Left colon (tissue), 2 donors: ENCODE results near the gene MLLT10. TPM values are rescaled to one million over a fixed set of nuclear protein-coding genes. Genes with fewer than 3 reads are reported as not detected.

Source experiments
- ATAC-seq: fragments of 200-7000 bp; cut with Tn5 transposase; one replicate; pipeline ENCODE4 v1.9.1; 2020; ENCODE audit warnings: mild to moderate bottlenecking, moderate library complexity
- DNase-seq, 2 donors: peaks; one replicate each; pipeline ENCODE4 v3.0.0-alpha.2; 2020
- intact Hi-C, 2 donors: fragments of 100-400 bp; cut with DNase I in 1 of 2; cut with micrococcal nuclease in 1 of 2; formaldehyde crosslinking; loops; one replicate each; pipeline versions ENCODE4 v1.11.2 to v1.14.0; 2022; cut with DNase I, micrococcal nuclease
- total RNA-seq, 2 donors: library from RNA; stranded (reverse); fragmentation: NEBNext Ultra II Directional; extraction: Animal tissue kit (Norgen Biotek cat#: 25700); gene quantifications; one replicate each; pipeline ENCODE4 v1.2.1, GENCODE V29; 2021
- donor health status: DM: no; HTN: no; CAD: no.
- donor health status: DM: yes; HTN: yes; CAD: no.

MLLT10 gene
- total RNA-seq, 2 donors from 2014 or later = 23.8 to 31.5 TPM

DNA sequence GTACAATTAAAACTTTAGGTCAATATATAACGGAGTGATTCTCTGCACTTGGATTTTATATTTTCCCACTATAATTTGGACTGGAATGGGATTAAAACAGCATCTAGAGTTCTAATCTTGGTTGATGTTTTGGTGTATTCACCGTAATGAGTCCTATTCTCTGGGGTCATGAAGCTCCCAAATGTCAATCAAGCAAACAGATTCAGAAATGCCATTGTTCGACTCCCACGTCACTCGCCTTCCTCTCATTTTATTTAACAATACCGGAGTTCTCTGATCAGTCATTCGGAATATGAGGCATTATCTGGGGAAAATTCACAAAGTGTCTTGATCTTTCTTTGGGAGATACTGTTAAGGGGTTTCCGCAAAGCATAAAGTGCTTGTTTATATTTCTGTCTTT, 35.0 kb upstream of the MLLT10 start:
- ATAC-seq (no peak), DNase-seq (no peak)
- intact Hi-C loops = loop anchor here in 1 of 2 donors (5.0 to 10.0 kb wide), 3 partner anchors 228 to 1486 kb away; no protein-coding TSS in a partner anchor

DNA sequence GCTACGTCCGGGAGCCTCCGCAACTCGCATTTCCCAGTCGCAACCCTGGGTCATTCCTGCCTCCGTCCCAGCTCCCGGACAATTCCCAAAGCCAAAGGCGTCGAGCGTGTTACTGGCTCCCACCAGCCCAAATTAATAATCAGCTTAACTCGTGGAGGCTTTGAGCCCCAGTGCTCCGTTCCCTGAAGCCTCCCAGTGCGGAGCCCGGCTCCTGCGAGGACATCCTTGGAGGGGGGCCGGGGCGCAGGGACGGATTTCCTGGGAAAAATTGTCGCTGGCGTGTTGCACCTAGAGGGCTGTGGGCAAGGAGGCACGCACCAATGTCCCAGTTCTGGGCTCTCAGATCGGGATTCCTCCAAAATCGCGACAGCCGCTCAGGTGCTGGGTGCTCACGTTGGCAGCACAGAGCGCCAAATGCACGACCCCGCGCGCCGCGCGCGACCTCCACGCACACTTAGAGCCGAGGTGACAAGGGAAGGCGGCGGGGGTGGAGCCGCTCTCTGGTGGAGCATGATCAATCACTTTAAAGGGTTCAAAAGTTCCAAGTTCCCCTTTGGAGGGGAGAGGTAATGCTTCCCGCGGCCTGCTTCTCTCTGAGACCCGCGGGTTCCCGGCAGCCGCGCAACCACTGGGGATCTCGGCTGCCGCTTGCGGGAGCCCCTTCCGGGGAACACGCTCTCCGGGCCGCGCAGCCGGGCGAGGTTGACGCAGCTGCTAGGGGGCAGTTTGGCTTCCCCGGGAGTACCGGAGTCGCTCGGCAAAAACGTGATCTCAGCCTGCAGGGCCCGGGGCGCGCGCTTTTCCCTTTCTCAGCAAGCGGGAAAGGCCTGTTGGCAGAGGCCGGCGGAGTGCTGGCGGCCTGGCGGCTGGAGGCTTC, 34.1 kb upstream of the MLLT10 start:
- ATAC-seq (no peak), DNase-seq (no peak)

DNA sequence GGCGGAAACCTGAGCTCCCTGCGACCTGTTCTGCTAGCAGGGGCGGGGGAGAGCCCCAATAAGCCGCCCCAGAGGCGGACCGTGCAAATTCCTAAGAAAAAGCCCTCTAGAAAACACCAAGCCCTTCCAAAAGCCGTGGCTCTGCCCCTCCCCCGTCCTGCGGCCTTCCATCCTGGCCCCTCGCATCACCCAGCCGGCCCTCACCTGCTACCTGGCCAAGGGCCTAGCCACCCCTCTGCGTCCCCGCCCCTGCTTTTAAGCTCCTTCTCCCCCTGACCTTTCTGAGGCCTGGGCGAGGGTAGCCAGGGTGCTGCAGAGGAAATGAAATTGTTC, 33.5 kb upstream of the MLLT10 start:
- intact Hi-C loops = no loop called here
- ATAC-seq = no peak

More for the DNA sequence above, 34.1 kb upstream of the MLLT10 start:
- intact Hi-C loops = loop anchor here in 1 of 2 donors (5.0 to 10.0 kb wide), 3 partner anchors 227 to 1485 kb away; no protein-coding TSS in a partner anchor

DNA sequence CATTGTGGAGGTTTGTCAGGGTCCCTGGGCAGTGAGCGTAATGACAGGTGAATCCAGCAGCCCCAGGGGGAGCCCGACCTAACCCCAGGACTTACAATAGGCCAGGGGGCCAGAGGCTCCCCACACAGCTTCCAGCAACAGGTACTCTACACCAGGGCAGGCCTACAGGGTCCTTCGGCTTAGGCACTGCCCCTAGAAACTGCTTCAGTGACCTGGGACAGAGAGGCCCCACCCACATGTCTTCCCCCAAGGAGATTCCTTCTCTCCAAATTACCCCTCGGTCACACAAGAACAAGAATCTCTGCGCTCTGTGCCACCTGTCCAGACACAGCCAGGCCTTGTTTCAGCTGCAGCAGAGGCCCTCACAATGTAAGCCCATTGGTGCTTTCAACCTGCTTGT, 32.9 kb upstream of the MLLT10 start:
- ATAC-seq (no peak), DNase-seq (no peak)
- intact Hi-C loops = no loop called here

More for the DNA sequence above, 33.5 kb upstream of the MLLT10 start:
- DNase-seq = no peak

DNA sequence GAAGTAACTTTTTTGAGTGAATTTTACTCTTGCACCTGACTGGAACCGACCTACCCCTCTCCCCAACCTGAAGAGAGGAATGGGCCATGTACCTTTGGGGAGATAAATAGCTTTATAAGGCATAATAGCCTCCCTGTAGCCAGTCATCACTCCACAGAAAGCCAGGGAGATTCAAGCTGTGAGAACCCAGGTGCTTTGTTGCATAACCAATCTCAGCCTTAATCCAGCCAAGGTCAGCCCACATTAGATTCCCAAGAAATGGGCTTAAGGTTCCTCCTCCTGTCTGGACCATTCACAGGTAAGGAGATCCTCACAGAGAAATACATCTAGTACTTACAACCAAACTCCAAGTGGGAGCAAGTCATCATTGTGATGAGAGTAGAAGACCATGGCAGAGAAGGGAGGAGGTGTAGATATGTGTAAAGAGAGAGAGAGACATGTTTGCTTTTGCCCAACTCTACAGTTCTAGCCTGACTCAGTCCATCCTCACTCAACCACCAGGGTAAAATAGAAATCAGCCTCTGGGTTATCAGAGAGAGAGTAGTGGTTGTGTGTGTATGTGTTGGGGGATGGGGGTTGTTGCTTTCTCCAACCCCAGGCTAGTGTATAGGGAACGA, 32.2 kb upstream of the MLLT10 start:
- intact Hi-C loops = no loop called here
- ATAC-seq (no peak), DNase-seq (no peak)

DNA sequence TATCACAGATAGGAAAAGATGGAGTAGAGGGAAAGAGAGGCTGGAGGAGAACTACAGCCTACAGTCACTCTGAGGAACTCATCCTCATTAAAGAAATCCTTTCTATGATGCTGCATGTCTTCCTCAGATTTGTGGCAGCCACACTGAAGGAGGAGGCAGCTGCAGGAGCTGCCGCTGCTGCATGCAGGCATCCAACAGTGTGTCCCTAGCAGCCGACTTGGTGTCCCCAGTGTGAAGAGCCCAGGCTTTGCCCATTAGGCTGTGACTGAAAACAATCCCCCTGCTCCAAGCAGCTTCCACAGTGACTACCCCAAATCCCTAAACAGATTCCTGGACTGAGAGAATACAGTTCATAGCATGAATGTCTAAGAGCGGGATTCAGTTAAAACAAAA, 31.7 kb upstream of the MLLT10 start:
- DNase-seq (no peak), ATAC-seq (no peak)
- intact Hi-C loops = no loop called here

DNA sequence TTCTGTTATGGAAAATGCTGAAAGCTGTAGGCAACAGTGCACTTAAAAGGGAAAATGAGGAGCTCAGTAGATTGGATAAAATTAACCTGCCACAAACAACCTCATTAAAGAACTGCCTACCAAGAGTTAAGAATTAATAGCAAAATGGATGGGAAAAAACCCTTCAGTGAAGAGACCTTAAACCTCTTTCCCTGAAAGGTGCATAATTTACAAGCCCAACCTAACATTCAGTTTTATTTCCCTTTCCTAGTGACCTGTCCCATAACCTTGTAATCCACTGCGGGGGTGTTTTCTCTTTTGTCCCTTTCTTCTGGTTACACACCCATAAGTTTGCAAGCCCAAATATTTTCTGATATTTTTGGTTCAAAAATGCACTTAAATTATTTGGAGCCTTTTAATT, 30.5 kb upstream of the MLLT10 start:
- intact Hi-C loops = no loop called here
- DNase-seq (no peak), ATAC-seq (no peak)

DNA sequence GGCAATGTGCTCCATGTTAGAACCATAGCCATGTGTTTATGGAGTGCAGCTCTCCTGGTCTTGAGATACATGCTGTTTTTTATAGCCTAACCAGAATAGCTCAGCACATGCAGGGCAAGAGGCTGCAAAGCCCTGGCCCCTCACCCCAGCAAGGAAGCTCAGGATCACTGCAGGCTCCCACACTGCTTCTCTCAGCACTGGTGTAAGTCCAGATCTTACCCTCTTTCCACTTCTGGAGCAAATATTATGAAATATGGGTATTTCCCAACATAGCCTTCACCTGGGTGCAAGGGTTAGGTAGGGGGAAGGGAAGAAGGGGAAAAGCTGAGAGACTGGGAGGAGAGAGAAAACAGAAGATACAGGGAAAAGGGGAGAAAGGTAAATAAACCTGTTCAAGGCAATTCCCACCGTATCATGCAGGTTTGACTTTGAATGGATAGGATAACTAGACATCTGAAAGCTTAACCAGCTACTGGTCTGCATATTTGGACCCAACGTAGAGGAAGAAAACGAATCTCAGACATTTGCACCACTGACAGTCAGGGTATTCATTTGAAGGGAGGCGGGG, 28.2 kb upstream of the MLLT10 start:
- intact Hi-C loops = no loop called here
- DNase-seq (no peak), ATAC-seq (no peak)

DNA sequence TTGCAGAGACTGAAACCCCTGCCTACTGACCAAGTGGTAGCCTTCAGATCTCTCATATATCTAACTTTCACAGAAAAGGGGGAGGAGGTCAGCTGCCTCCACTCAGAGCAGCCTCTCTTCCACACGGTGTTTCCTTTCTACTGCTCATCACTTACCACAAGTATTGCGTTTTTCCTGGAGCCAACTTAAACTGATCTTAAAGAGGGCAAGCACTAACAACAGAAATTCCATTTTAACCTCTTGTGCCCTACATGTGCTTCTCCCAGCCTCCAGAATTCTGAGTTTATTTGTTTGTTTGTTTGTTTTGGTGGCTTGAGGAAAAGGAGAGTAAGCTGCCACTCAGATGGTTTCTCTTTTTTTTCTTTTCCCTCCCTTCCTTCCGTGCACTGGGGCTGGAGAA, 27.7 kb upstream of the MLLT10 start:
- intact Hi-C loops = no loop called here
- no peak for DNase-seq
- no peak for ATAC-seq

DNA sequence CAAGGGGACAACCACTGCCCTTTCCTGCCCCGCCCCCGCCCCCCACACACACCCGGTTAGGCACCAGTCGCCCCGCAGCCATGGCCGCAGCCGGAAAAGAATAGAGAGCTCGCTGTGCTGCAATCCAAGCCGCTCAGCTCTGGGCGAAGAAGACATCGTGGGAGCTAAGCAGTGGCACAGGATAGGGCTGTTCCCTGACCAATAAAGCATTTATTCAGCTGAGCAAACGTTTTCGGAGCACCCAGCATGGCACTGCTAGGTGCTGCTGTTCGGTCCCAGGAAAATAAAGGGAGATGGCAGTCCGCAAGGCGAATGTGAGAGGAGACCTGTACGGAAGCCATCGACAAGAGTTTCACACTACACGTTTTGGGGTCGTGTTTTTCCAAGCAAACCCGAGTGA, 26.9 kb upstream of the MLLT10 start:
- DNase-seq (no peak), ATAC-seq (no peak)
- intact Hi-C loops = no loop called here

DNA sequence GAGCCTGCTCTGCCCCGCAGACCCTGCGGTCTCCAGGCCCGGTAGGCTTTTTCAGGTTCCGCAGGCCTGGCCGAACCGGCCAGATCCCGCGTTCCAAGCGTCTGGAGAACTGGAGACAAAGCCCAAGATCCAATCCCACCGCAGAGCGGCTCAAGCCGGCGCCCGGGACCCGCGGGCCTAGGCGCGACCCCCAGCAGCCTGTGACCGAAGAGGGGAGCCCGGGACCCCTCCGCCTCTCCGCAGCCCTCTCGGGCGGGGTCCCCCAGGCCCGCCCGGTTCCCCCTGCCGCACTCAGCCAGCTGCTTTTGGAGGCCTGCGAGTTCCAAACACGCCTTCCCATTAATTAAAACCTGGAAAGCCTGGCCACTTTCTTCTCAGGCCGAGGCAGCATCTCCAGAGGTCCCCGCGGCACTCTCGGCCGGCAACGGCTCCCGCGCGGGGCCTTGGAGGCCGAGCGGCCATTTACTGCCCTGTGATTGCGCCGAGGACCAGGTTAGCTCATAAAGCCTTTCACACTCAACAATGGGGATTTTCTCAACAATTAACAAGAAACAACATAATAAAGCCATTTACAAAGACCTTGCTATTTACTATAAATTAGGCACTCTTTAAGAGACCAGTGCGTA, 25.2 kb upstream of the MLLT10 start:
- ATAC-seq = no peak

DNA sequence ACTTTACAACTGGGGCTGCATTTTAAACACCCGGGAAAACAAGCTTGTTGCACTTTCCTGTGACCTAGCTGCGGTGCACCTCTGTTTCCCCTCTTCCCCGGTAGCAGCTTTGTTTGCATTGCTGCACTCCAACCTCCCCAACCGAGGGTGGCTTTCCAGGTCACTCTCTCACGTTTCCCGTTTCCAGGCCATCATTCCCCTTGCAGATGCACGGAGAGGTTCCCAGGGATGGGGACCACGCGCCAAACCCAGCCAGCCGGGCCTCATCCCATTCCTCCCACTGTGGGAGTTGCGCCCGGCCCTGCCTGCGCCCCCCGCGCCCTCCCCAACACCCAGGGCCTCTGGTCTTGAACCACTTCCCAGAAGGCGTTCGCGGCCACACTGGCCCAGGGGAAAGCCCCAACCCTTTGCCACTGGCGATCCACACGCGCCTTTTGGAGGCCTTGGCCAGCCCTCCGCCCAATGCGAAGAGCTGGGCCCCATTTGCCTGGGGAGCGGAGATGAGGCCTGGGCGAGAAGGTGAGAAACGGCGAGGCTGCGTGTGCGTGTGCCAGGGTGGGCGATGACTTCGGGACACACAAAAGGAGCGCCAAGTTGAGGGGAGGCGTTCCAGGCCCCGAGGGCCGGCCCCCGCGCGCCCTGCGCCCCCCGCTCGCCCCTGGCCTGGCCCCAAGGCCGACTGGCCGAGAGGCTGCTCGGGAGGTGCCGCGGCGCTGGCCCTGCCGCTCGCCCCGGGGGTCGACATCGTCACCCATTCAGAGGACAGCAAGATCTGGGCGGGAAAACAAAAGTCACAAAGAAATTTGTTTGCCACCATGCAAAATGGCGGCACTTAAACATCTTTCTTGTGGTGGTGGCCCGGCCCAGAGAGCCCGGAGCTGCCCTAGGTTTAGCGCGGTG, 24.4 kb upstream of the MLLT10 start:
- no peak for ATAC-seq
- intact Hi-C loops = no loop called here

More for the DNA sequence above, 25.2 kb upstream of the MLLT10 start:
- intact Hi-C loops = no loop called here
- DNase-seq = no peak

DNA sequence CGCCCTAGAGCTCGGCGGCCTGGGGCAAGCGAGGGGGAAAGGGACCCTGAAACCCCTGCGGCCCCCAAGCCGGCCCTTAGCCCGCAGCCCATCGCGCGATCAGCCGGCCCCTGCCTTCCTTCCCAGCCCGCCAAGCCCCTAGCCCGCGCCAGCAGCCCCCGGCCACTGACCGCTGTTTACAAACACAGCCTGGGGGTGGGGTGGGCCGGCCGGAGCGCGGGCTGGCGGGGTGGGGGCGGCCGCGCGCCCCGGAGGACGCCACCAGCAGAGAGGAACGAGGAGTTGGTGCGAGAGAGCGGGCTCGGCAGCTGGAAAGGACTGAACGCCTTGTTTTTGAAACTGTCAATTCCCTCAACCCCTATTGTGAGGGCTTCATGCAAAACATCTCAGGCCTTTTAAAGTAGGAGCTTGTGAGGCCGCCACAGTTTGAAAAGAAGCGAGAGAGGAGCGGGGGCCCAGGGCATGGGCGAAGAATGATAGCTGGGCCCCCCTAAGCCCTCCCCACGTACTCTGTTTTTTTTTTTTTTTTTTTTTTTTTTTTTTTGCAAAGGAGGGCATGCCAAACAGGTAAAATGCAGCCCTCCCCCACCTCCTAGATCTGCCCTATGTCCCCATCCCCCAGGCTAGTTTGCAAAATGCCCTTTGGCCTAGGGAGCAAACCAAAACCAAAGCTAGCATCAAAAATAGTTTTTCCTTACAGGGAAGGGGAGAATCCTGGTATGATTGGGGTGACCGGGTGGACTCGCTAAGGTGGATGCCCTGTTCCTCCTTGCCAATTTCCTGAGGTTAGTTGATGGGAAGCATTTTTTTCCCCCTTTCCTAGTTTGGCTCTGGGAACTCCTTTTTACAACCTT, 23.6 kb upstream of the MLLT10 start:
- DNase-seq = no peak
- no peak for ATAC-seq
- intact Hi-C loops = no loop called here

More for the DNA sequence above, 24.4 kb upstream of the MLLT10 start:
- DNase-seq = no peak

DNA sequence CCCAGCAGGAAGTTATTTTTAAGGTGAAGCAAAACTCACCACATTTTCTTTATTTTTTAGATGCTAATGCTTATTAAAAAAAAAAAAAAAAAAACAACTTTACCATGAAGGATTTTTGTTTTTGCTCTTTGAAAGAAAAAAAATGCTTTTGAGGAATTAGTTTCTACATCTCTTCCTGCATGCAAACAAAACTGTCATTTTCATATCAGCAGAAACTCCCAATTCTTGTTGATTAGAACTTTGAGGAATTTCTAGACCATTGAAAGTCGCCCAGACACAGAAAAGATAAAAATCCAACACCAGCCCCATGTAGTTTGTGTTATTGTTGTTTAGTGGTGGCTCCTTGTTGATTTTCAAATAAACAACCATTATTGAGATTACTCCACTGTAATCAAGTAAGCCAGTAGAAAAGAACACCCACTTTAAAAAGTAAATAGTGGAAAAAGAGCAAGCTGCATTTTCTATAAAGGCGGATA, 22.9 kb upstream of the MLLT10 start:
- ATAC-seq (no peak), DNase-seq (no peak)
- intact Hi-C loops = no loop called here

DNA sequence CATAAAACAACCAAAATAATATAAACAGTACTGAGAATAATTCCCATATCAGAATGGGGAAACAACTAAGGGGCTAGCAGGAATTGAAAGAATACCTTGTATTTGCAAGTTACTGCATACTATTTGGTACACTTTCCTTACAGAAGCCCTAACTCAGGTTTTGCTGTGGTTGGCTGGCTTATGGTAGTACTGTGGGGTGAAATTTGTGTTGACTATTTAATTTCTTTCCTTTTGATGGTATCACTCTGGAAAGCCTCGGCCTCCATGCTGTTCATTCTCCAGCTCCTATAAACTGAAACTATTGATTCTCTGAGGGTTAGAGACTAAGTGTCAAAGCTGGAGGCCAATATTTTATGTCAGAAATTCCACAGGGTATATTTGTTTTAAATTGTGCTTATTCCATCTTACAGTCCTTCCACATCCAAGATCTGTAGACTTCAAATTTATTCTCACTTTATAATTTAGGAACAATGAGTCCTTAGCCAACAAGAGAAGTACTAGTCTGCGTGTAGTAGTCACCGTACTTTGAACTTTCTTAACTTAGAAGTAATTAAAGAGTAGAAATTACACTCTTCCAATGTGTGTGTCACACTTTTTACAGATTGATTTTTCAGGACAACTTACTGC, 22.0 kb upstream of the MLLT10 start:
- DNase-seq (no peak), ATAC-seq (peak; percentile 50)
- intact Hi-C loops = no loop called here

DNA sequence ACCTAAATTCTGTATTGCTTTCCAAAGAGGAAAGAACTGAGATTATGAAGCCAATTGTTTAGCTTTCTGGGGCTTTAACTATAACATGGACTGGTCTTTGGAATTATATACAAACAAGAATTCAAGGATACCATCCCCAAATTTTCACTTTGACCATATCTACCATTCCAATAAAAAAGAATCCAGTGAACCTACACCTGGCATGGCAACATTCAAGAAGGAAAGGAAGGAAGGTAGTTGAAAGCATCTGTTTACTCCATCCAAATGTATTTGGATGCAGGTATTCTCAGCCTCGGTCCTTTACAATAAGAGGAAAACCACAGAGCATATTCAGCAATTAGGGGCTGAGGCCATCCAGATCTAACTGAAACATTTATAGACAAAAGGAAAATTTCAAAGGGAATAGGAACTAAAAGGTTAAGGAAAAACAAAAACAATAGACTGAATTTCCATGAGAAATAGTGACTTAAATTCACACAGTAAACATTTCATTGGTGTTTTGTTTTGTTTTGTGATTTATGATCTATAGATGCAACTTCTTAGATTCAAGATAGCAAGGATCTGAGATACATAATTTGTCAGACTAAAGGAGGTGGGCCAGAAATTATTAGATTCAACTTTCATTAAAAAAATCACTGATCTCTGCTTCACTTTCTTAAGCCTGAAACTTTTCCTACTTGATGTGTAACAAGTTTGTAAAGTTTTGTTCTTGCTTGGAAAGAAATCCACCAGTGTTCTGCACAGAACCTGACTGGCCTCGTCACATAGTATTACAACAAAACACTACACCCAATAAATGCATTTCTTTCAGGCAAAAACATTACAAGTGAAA, 21.2 kb upstream of the MLLT10 start:
- DNase-seq (no peak), ATAC-seq (no peak)
- intact Hi-C loops = no loop called here
